Uterus (tissue), 2 donors: ENCODE data around the gene EPS8L2.

ENCODE experiments used
- POLR2A ChIP-seq, 2 donors: fragments of 450-650 bp; IDR thresholded peaks; one replicate each; pipeline ENCODE4 v1.6.1; 2016; ENCODE audit warnings: antibody characterized with exemption in 2 of 2, mild to moderate bottlenecking in 1 of 2, moderate library complexity in 1 of 2
- TF ChIP-seq, protein P1 (sequence below), 4 experiments: fragments of 200-600 bp in 2 of 4; fragments of 450-650 bp in 2 of 4; sonication (generic) in 2 of 4; IDR thresholded peaks; one replicate each; pipeline ENCODE4 v1.5.1; 2016 to 2019; ENCODE audit warnings: antibody characterized with exemption in 4 of 4, mild to moderate bottlenecking in 2 of 4, moderate library complexity in 1 of 4

GRCh38 chr11:689625-690024, 16.4 kb upstream of the EPS8L2 start:
- TF ChIP-seq, protein P1, sequence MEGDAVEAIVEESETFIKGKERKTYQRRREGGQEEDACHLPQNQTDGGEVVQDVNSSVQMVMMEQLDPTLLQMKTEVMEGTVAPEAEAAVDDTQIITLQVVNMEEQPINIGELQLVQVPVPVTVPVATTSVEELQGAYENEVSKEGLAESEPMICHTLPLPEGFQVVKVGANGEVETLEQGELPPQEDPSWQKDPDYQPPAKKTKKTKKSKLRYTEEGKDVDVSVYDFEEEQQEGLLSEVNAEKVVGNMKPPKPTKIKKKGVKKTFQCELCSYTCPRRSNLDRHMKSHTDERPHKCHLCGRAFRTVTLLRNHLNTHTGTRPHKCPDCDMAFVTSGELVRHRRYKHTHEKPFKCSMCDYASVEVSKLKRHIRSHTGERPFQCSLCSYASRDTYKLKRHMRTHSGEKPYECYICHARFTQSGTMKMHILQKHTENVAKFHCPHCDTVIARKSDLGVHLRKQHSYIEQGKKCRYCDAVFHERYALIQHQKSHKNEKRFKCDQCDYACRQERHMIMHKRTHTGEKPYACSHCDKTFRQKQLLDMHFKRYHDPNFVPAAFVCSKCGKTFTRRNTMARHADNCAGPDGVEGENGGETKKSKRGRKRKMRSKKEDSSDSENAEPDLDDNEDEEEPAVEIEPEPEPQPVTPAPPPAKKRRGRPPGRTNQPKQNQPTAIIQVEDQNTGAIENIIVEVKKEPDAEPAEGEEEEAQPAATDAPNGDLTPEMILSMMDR (IDR thresholded peaks at IDR 0.05) = no peak
- TF ChIP-seq POLR2A (IDR thresholded peaks at IDR 0.05) = no peak
